Stimulated activated CD8-positive, alpha-beta memory T cell treated with anti-CD3 and anti-CD28 coated beads, Interleukin-4, amount 100 ng/mL, for 1 hour (primary cell): ENCODE measurements around the gene ASGR2.
A peak's percentile ranks its signal among the peaks of the same experiment; 100 is the strongest.
"Not testable (repeated sequence)": the region's sequence is repeated elsewhere in the genome, so short reads cannot be mapped to it uniquely, and the experiment has no call there.

Source experiments
- DNase-seq, 2 donors: peaks; one replicate each; pipeline ENCODE4 v3.0.0-alpha.2; 2020; ENCODE audit warnings: low read depth in 2 of 2, low spot score in 1 of 2

ASGR2 gene

DNA sequence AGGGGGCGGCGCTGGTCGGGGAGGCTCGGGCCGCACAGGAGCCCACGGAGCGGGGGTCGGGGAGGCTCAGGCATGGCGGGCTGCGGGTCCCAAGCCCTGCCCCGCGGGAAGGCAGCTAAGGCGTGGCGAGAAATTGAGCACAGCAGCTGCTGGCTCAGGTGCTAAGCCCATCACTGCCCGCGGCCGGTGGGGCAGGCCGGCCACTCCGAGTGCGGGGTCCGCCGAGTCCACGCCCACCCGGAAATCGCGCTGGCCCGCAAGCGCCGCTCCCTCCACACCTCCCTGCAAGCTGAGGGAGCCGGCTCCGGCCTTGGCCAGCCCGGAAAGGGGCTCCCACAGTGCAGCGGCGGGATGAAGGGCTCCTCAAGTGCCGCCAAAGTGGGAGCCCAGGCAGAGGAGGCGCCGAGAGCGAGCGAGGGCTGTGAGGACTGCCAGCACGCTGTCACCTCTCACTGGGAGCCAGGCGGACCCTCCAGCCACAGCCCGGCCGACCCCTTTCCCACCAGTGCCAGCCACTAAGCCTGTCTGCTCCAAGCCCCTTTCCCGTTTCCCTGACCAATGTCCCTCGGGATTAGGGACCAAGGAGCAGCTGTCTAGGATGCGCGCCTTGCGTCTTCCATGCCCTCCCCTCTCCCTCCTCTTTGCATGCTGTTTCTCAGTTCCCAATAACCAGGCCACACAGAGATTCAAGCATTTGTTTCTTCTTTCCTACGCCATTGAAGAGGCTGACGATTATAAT is 13.8 kb downstream of the ASGR2 start:
- not testable (repeated sequence) for DNase-seq

DNA sequence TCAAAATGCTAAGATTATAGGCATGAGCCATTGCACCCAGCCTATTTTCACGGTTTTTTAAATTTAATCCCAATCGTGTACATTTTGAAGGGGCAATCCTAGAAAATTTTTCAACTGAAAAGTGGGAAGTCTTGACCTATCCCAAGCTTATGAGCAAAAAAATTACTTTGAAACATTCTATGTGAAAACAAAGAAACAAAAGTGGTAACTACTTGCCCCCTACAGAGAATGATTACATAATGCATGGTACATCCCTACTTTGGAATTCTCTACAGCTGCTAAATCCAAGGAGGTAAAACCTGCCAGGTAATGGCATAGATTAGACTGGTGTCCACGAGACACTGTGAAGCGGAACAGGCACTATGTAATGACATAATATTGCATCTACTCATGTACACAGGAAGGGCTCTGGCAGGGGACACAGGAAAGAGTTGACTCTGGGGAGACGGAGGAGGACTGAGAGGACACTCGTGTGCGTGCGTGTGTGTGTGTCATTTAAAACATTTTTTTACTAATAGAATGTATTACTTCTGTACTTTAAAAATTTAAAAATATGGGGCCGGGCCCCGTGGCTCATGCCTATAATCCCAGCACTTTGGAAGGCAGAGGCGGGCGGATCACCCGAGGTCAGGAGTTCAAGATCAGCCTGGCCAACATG is 15.7 kb downstream of the ASGR2 start:
- no peak for DNase-seq

DNA sequence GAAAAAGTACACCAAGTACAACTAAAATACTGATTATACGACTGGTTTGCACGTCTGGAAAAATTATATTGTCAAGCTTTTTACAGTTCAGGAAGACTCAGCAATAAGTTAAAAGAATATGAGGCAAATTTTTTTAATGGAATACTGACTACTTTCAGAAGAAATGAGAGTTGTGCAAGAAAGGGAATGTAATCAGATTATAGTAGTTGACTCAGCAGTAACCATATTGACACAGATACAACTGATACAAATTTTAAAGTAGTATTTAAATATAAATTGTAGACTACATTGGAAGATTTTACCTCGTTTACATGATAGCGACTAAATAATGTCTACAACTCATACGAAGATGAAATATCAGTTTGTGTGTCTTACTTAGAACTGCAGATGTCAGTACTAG is 16.7 kb downstream of the ASGR2 start:
- no peak for DNase-seq

DNA sequence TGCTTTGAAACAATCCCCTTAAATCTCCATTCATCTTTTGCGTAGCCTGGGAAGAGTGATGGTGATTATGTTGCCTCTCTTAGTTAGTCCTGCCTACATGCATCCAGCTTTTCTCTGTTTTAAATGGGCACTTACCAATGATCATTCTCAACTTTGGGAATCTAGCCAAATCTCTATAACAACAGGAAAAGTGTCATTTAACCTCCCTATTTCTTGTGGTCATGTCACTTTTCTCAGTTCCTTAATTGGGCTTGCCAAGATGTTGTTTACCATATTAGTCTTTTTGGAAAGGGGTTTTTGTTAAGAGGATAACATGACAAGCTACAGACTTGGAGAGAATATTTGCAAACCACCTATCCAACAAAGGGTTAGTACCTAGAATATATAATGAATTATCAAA is 19.0 kb downstream of the ASGR2 start:
- no peak for DNase-seq

DNA sequence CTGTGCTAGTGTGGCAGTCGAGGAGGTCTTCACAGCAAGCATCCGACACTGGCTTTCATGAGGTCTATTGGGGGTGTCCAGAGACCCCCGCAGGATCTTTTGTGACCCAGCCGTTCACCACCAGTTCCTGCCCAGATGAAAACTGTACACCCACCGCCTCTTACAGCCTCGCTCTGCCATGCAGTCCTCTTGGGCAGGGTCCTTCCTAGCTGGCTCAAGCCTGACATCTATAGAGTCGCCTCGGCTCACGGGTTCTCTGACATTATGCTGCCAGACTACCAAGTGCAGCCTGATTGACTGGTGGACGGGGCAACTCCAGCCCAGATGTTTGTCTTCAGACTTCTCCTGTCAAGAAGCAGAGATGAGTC is 20.0 kb downstream of the ASGR2 start:
- no peak for DNase-seq

DNA sequence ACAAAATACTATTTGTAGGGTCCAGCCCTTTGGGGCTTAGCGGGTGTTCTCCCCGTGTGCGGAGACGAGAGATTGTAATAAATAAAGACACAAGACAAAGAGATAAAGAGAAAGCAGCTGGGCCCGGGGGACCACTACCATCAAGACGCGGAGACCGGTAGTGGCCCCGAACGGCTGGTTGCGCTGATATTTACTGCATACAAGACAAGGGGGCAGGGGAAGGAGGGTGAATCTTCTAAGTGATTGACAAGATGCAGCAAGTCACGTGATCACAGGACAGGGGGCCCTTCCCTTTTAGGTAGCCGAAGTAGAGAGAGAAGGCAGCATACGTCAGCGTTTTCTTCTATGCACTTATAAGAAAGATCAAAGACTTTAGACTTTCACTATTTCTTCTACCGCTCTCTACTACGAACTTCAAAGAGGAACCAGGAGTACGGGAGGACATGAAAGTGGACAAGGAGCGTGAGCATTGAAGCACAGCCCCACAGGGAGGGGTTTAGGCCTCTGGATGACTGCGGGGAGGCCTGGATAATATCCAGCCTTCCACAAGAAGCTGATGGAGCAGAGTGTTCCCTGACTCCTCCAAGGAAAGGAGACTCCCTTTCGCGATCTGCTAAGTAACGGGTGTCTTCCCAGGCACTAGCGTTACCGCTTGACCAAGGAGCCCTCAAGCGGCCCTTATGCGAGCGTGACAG is 23.2 kb downstream of the ASGR2 start:
- DNase-seq: not testable (repeated sequence)

DNA sequence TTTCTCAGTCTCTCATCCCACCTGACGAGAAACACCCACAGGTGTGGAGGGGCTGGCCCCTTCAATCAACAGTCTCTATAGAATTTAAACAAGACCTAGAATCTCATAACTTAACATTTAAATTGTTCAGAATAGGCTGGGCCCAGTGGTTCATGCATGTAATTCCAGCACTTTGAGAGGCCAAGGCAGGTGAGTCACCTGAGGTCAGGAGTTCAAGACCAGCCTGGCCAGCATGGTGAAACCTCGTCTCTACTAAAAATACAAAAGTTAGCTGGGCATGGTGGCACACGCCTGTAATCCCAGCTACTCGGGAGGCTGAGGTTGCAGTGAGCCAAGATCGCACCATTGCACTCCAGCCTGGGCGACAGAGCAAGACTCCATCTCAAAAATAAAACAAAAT is 25.1 kb downstream of the ASGR2 start:
- DNase-seq: not testable (repeated sequence)

DNA sequence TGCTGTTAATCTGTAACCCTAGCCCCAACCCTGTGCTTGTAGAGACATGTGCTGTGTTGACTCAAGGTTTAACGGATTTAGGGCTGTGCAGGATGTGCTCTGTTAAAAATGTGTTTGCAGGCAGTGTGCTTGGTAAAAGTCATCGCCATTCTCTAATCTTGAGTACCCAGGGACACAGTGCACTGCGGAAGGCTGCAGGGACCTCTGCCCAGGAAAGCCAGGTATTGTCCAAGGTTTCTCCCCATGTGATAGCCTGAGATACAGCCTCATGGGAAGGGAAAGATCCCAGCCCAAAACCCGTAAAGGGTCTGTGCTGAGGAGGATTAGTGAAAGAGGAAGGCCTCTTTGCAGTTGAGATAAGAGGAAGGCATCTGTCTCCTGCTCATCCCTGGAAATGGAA is 26.2 kb downstream of the ASGR2 start:
- not testable (repeated sequence) for DNase-seq

DNA sequence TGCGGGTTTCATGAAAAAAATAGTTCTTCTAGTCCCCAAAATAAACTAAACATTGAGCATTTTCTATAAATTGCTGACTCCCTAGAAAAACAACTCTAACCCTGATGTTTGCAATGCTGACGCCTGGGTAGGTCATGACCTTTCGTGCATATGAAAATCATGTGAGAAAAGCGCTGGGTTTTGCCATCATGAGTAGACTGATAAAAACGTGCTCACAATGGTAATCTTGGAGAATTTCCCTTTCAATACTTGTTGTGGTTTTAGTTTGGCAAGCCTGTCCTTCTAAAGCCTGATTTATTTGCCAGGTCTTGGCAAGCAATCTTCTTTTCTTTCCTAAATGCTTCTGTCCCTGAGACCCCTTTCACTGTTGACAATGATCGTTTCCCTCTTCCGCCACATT is 30.5 kb downstream of the ASGR2 start:
- DNase-seq: no peak

DNA sequence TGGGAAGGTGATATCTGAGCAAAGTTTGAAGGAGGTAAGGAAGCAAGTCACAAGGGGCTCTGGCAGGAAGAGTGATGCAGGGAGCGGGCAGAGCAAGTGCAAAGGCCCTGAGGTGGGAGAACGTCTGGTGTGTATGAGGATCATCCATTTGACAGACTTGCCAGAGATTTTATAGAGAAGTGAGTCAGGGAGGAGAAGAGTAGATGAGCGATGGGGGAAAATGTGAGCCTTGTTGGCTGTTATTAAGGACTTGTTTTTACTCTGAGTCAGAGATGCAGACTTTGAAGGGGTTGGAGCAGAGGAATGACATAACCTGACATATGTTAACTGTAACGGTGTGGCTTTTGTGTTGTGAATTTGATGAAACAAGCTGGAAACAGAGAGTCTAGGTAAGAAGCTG is 31.0 kb downstream of the ASGR2 start:
- DNase-seq: no peak

DNA sequence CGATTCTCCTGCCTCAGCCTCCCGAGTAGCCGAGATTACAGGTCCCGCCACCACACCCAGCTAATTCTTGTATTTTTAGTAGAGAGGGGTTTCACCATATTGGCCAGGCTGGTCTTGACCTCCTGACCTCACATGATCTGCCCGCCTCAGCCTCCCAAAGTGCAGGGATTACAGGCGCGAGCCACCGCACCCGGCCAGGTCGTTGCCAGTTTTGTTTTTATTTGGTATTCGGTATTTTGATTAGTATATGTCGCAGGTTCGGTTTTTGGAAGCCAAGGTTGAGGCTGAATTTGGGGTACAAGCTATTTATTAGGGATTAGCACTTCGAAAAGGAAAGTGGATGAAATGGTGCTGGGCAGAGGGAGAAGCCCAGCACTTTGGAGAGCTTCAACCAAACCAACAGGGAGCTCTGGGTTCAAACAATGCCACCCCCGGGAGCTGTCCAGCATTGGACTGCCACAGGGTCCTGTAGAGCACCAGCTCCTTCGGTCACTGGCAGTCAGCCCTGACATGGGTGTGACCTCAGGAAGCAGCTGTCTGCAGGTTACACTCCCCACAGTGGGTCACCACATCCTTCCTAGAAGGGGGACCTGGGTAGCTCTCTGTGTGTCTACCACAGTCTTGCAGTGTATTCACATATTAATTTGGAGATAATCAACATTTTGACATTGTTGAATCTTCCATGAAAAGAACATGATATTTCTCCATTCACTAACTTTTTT is 33.1 kb downstream of the ASGR2 start:
- peak; percentile 3 to 15 for DNase-seq

DNA sequence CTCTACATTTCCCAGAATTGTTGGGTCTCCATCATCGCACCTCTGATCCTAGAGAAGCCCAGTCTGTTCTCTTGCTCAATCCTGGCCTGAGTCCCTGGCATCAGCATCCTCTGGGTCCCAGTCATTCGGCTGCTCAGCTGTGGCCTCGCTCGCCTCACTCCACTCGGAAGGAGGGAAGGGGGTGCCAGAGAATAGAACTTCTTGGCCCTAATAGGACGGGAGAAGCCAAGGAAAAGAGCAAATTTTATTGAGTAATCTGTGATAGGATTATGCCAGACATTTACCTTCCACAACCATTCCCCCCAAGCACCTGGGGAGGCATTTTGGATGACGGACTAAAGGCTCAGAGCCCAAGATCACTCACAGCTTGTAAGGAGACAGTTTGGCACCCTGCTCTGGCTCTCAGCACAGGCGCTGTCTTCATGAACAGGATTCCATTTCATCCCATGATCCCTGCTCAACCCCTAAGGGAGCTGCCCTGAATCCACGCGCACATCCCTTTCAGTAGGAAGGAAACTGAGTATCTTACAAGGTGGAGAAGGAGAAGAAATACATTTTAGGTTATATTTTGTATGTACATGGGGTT is 34.1 kb downstream of the ASGR2 start:
- DNase-seq: no peak

DNA sequence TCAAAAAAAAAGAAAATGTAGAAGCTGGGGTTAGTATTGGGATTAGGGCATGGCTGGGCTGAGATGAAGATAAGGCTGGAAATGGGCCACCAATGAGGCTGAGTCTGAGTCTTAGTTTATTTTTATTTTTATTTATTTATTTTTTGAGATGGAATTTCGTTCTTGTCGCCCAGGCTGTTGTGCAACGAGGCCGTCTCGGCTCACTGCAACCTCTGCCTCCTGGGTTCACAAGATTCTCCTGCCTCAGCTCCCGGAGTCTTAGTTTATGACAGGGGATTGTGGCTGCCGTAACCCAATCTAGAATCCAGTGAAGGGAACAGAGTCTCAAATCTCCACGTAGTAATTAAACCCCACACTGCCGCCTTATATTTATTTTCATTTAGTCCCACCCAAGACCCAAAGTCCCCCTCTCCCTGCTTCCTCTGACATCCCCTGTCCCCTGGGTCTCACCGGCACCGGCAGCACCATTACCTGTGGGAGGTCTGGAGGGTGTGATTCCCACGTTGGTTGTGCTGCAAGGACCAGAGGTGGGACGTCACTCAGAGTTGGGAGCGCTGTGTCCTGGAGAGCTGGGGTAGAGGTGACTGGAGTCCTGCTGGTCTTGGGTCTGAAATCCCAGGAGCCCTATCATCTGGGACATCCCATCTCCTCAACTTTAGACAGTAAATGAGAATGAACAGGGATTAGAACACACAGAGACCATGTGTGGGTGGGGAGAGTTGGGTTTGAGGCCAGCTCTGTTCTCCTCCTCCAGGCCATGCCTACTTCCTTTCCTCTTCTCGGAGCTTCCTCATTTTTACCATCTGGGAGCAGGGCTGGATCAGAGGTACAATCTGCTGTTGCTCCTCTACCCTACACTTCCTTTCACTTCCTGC is 34.8 kb downstream of the ASGR2 start, which contains the start of gene CLEC10A:
CLEC10A (minus strand) TSS at position 671 of the 875 bp plus-strand sequence. CDS start 1,439 bp downstream, outside the sequence.
- DNase-seq: no peak

DNA sequence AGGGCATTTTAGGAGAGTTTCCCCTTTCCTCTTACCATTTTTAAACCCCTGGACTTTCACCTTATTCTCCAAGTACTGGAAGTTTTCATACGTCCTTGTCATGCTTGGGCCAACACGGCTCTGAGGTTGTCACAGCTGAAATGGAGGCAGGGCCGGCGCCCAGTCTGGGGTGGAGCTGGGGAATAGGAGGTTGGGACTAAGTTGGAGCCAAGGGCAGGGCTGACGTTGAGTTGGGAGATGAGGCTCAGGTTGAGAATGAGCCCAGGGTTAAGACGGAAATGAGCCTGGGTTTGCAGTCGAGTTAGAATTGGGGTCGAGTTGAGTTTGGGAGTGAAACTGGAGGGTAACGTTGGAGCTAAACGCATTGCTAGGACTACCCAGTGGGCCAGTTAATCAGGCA is 35.9 kb downstream of the ASGR2 start:
- DNase-seq: no peak

DNA sequence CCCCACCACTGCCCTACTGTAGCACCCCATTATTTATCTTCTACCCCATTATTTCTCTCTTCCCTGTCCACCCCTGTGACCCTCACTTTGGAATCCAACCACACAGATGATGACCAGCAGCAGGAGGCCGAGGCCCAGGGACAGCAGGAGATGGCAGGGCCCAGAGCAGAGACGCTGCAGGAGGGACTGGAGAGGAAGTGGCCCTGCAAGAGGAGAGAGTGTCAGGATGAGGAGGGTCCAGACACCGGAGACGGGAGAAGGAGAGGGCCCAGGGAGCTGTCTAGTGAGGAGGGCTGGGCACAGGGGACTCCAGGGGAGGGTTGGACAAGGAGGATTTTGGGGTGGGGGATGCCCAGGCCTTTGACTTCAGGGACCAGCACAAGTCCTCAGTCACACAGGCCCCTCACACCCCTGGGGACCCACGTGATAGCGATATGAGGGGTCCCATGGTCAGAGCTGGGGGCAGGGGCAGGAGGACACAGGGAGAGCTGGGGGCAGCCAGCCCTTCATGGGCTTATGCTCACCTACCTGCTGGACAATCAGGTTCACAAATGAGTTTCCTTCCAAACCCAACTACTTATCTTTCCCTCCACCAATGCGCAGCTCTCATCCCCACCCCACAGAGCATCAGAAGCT is 36.6 kb downstream of the ASGR2 start:
- no peak for DNase-seq

DNA sequence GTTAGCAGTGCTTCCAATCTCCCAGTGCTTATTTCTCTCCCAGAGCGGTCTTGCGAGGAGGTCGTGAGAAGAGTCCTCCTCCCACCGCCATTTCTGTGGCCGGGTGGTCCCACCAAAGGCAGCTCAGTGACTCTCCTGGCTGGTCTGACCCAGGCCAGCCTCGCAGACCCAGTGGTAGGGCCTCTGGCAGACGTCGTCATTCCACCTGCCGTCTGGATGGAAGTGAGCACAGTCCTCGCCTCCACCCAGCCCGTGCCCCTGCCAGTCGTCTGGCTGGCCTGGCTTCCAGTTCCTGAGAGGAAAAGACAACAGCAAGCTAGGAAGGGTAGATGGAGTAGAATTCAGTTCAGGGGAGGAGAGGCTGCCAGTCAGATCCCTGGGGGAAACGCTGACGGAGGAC is 39.7 kb downstream of the ASGR2 start:
- DNase-seq: no peak

DNA sequence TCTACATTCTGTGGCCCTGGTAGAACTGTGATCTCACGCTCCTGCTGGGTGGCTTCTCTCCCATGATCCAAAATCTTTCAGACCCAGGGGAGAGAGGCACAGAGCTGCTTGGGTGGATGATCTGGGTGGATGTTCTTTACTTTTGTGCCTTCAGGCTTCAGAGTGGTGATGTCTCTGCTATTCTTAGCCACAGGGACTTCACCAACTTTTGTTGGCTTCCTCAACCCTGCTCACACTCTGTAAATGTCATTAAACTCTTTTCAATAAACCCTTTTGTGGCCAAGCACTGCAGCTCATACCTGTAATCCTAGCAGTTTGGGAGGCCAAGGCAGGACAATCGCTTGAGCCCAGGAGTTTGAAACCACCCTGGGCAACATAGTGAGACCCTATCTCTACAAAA is 42.2 kb downstream of the ASGR2 start:
- DNase-seq: no peak

DNA sequence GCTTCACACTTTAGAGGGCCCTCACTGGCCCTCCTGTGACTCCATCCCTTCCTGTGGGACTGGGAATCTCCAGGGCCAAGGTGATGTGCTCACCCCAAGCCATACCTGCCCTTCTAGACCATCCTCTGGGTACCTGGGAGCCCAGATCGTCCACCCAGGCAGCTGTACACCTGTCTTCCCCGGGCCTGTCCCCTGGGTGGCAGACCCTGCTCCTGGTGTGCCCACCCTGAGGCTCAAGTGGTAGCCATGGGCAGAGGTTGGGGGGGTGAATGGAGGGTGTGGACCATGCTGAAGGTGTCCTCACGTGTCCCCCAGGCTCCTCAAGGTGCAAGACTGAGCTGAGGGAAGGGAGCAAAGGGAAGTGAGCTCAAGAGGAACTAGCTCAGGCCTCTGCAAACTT is 43.9 kb downstream of the ASGR2 start:
- DNase-seq: no peak

DNA sequence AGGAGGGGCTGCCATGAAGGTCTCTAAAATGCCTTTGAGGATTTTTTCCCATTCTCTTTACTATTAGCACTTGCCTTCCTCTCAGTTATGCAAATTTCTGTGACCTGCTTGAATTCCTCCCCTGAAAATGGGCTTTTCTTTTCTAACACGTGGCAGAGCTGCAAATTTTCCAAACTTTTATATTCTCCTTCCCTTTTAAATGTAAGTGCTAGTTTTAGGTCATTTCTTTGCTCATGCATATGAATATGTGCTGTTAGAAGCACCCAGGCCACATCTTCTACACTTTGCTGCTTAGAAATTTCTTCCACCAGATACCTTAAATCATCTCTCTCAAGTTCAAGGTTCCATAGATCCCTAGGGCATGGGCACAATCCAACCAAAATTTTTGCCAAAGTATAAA is 46.4 kb downstream of the ASGR2 start:
- no peak for DNase-seq

DNA sequence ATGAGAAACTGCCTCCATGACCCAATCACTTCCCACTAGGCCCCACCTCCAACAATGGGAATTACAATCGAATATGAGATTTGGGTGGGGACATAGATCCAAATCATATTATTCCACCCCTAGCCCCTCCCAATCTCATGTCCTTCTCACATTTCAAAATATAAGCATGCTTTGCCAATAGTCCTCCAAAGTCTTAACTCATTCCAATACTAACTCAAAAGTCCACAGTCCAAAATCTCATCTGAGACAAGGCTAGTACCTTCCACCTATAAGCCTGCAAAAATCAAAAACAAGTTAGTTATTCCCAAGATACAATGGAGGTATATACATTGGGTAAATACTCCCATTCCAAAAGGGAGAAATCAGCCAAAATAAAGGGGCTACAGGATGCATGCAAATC is 47.4 kb downstream of the ASGR2 start:
- no peak for DNase-seq
